Ishikawa (cell line): ENCODE results near the gene SSBP3.

Source experiments
- CEBPB ChIP-seq: IDR thresholded peaks from 2 replicates; pipeline ENCODE4 v1.6.1; 2012
- EP300 ChIP-seq: IDR thresholded peaks from 2 replicates; pipeline ENCODE4 v1.6.1; 2012; ENCODE audit warnings: borderline replicate concordance
- MAX ChIP-seq: IDR thresholded peaks from 2 replicates; pipeline ENCODE4 v1.6.1; 2012
- TCF12 ChIP-seq: IDR thresholded peaks from 2 replicates; pipeline ENCODE4 v1.6.1; 2012; ENCODE audit warnings: low read depth

- TF ChIP-seq TCF12: no peak
- TF ChIP-seq EP300: no peak
- no peak for TF ChIP-seq CEBPB
- TF ChIP-seq MAX: no peak
Observed at GRCh38 chr1:54329312-54330003, 76.7 kb downstream of the SSBP3 start.
